GM18498 (cell line): ENCODE measurements around the gene OSGEP.

Experiments
- ATAC-seq: cut with Tn5 transposase; IDR thresholded peaks from one replicate; pipeline ENCODE4 v1.9.1; 2021; ENCODE audit warnings: mild to moderate bottlenecking, moderate library complexity; ENCODE audit not compliant: unreplicated experiment

The OSGEP gene

DNA sequence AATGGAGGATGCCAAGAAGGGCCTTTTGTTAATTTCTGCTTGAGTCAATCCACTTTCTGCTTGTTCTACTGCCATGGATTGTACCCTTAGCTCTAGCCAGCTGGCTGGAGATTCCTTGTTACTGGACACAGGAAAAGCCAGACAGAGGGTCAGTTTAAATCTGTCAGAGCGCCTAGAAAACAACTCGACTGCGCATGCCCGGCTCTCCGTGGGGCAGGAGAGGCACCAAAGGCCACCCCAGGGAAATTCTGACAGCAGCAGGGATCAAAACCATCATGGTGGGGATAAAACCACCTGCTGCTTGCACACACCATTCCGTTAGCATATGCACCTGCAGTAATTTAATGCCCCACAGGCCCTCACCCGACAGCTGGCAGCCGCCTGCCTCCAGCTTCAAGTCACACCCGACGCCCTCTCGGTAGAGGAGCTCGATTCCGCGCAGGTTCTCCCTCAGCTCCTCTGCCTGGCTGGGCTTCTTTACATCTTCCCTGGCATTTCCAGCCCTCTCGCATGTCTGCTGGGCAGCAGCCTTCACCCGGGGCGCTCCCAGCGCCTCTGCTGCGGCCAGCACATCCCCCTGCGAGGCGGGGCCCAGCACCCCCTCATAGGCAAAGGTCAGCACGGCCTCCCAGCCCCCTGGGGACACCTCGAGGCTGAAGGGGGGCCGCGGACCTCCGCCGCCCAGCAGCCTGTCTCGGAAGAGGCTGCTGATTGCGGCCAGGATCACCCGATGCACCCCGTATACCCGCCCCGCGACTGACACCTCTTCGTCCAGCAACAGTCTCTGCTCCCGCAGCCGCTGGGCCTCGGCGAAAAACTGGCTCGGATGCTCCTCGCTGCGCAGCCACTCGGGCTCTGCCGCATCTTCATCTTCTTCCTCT lies 19.7 kb downstream of the OSGEP start:
- no peak for ATAC-seq

DNA sequence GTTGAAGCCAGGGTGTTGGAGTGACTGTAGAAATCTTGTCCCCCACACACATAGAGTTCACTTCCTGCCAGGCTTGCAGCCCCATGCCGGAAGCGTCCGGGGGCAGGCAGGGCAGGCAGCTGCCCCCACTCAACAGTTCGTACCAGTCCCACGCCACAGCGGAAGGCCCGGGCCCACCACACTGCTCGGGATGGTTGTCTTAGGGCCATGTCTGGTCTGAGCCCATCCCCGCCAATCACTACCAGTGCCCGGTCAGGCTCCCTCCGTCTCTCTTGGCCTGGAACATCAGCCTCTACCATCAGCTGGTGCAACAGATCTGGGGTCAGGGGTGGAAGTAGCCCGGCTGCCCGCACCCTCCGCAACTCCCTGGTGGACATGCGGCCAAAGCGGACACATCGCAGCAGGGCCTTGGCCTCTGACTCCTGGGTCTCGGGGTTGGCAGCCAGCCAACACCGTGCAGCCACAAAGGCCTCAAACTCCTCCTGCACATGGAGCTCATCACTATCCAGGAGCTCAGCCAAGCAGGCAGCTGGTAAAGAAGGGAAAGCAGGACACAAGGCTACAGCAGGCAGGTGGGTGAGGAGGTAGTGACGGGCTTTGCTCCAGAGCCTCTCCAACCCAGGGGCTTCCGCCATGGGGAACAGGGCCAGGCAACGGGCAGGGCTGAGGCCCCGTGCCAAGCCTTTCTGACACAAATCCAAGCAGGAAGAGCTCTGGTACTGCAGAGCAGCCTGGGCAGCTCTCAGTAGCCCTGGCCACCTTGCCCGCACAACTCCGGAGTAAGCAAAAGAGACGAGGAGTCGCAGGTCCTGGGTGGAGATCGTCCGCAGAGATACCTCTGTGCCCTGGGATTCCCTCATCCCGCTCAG lies 24.6 kb downstream of the OSGEP start:
- ATAC-seq = no peak

DNA sequence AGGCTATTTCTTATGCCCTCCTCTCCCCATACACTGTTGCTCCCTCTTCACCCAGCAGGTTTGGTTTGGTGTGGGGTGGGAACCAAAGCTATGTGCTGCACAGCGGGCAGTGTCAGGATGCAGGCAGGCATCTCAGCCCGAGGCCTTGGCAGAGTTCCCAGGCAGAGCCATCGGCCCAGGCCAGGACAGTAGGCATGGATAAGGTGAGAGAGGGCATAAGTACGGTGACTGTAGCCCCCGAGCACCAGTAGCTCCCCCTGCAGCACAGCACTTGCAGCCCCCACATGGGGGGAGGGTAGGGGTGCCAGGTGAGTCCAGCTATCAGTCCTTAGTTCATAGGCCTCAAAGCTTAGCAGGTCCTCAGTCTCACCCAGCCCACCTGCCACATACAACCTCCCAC lies 25.8 kb downstream of the OSGEP start:
- no peak for ATAC-seq

DNA sequence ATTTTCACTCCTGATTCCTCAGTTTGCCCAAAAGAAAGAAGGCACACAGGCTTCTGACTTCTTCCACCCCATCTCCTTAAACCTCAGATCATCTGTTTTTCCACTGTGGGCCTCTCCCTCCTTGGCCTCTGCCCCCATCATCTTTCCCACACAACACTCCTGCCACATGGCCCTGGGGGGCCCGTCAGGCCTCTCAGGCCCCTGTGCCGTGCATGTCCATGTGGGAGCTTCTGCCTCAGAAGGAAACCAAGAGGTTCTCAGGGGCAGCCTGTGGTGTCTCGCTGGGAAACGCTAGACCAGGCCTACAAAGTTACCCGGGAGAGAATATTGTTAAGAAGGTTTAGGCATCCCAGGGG lies 26.6 kb downstream of the OSGEP start:
- ATAC-seq = peak; percentile 48

DNA sequence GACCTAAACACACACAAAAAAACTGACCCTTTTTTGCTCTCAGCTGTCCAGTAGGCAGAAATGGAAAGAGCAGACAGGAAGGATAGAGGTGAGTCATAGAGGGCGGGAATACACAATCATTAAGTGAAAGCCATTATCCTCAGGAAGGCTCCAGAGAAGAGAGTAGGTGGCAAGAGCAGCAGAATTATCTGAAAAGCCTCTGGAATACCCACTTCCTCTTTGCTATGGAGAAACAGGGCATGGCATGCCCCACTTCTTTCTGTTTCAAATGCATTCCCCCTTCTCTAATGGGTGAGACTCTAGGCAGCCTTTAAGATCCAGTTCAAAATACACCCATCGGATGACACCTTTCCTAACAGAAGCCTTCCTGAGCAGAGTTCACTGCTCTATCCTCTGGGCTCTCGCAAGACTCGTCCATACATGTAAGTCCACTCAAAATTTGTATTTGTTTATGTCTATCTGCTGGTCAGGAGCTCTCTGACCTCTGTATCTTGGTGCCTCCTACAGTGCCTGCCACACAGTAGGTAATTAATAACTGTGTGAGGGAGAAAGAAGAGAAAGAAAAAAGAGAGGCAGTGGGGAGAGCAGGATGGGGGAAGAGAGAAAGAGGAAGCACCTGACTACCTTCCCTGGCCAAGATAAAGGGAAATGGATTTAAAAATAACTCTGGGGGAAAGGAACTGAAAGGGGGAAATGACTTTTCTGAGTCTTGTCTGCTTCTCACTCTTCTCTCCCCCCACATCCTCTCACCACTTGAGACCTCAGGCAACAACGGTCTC lies 27.2 kb downstream of the OSGEP start:
- ATAC-seq = peak; percentile 73

DNA sequence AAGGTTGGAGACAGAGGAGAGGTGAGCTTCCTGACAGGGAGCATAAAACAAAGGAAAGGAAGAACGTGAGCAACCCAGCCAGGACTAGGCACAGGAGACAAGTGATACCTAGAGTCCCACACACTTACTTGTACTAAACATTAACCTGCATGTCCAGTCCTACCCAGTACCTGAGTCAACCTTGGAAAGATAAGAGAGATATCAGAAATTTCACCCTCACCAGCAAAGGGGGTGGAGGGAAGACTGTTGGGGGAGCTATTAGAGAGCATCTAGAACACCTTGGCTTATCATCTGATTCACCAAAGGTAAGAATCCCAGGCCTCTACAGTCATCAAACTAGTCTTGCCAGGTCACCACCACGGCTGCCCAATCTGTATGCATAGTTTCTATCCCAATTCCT lies 29.8 kb downstream of the OSGEP start:
- no peak for ATAC-seq

DNA sequence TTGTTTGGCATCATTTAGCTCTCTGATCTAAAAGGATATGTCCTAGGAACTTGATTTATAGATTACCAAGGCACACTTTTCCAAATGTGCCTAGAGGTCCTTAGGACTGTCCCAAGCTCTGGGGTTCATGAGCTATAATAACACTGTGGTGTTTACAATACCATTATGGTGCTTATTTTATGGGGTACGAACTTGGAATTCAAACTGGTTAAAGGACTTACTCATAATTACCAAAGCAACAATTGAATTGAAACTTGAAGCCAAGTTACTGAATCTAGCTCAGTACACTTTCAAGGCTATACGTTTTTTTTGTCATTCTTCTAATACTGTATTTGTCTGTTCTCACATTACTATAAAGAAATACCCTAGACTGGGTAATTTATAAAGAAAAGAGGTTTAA lies 31.7 kb downstream of the OSGEP start:
- no peak for ATAC-seq

DNA sequence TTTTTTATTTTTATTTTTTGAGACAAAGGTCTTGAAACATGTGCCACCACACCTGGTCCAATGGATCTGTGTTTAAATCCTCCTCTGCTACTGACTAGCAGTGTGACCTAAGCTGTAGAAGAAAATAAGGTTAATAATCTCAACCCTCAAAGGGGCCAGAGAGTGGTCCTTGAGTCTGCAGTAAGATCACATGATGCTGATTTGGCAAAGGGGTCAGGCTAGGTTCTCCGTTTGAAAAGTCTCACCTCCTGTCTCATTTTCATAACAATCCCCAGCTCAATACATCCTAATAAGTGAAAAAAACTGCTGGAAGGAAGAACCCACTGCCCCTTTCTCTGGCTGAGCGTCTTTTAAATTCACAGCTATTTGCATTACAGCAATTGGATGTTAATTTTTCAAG lies 33.3 kb downstream of the OSGEP start:
- ATAC-seq = no peak

DNA sequence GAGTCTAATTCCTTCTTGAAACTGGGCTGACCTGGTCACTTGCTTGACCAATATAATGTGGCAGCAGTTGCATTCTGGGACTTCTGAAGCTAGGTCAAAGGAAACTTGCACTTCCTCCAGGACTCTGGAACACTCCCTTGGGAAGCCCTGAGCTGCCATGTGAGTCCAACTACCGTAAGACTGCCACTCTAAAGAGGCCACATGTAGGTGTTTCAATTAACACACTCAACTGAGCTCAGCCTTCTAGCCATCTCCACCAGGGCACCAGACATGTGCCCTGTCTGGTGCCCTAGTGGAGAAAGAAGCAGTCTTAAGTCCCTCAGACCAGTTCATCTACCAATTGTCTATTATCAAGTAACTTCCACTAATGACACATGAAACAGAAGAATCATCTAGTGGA lies 35.2 kb downstream of the OSGEP start:
- ATAC-seq = no peak

DNA sequence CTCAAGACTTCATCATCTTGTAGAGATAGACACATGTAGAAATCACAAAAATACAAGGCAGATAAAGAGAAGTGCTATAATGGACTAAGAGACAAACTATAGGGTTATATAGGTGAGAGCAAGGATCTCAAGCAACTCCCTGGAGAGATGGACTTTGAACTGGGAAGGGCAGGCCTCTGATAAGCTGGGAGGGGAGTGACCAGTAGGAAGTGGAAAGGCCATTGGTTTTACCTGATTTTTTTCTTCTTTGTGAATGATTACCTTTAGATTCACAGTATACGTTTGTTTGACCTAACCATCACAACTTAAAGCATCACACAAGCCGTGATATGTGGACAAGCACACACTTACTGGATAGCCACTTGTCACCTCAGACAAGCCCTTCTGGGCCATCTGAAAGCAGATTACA lies 36.1 kb downstream of the OSGEP start:
- ATAC-seq = no peak

DNA sequence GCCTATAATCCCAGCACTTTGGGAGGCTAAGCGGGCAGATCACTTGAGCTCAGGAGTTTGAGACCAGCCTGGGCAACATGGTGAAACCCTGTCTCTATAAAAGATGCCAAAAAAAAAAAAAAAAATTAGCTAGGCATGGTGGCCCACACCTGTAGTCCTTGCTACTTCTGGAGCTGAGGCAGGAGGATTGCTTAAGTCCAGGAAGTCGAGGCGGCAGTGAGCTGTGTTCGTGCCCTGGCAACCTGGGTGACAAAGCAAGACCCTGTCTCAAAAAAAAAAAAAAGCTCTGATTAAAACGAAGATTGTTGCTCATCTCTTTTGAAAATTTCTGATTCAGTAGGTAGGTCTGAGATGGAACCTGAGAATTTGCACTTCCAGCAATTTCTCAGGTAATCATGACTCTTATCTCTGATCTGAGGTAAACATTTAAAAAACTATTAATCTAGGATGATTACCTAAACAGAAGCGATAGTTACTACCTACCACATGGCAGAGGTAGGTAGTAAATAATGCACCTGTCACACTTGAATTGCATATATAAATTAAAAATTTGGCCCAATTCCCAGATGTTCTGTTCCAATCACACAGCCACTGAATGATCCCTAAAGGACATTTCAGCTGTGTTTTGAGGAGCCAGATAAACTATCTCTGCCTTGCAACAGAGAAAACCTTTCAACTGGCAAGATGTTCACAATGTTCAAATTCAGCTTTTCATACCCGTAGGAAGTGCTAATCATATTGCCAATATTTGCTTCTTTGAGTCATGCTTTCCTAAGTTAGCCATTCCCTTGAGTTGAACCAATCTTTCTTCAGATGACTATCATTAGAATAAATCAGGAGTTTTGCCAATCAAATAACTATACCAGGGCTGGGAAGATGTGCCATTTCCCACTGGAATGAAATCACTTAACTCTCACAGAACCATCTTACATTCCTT lies 37.1 kb downstream of the OSGEP start:
- ATAC-seq = no peak

DNA sequence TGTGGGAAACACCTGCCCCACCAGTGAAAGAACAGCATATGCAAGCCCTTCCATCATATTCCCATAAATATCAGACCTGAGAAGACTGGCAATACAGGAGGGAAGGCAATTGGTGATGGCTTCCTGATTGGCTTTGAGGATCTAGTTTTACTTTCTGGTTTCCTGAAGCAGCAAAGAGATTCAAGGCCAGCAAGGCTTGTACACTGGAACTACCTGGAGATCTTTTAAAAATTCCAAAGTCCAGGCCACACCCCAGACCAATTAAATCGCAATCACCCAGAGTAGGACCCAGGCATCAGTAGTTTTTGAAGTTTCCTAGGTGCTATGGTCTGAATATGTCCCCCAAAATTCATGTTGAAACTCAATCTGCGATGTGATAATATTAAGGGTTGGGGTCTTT lies 38.4 kb downstream of the OSGEP start:
- ATAC-seq = no peak

DNA sequence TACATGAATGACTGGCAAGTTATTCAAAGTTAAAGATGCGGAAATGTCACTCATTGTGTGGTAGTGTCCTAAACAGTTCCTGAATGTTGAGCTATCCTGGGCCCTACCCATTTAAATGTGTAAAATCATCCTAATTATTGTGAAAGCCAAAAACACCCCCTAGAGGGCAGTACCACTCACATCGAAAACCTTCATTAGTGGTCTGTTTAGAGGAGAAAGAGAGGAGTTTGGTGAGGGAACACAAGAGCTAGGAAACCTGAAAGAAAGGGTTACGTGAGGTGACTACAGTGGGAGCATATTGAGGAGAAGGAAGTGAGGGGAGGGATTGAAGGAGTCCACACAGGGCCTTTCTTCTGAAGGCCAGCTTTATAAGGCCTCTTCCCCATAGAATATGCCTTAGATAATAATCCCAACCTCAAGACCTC lies 38.8 kb downstream of the OSGEP start:
- ATAC-seq = peak; percentile 42

DNA sequence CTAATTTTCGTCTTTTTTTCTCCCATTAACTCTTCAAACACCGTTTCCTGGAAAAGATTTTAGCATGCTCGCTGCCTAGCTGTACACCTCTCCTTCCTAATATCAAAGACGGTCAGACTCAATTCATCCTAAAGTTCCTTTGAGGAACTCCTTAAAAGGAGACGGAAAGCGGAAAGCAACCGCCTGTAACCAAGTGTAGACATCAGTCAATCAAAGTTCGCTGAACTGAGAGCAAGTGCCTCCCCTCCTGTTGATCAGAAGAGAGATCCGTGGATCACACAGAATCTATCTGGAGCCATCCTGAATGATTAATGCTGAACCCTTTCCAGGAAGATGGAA lies 40.9 kb downstream of the OSGEP start:
- peak; percentile 46 for ATAC-seq

DNA sequence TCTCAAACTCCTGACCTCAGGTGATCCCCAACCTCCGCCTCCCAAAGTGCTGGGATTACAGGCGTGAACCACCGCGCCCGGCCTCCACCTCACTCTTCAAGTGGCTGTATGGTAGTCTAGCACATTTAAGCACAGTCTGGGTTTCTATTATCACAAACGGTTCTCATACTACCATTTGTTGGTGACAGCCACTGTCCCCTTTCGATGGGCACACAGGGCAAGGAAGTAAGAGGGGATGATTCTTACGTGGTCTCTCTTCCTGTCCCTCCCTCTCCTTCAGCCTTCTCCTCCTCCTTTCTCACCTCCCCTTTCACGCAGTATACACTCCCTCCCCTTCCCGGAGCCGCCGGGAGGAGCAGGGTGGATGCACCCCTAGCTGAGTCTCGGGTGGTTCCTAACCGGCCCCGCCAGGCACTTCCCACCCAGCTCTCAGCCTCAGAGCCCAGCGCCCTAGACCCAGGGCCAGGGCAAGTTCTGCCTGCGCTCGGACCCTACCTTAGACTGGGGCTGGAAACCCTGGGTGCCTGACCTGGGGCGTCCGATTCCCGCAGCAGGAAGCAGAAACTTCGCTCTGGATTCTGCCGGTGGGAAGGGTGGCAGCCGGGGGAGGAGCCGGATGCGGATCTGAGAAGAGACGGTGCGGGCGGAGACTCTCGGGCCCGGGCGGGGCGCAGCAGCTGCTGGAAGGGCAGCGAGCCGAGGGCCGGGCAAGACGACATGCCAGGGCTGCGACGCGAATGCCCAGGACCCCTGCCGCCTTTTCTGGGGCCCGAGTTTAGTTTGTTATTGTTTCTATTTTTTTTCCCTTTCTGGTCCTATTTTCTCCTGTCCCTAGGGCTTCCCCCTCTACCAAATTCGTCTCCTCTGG lies 41.5 kb downstream of the OSGEP start, which contains the start of gene TEP1:
TSS of gene TEP1 (minus strand) at position 626 of the 868 bp plus-strand sequence. CDS start 5,062 bp downstream, outside the sequence.
- ATAC-seq = peak; percentile 73

DNA sequence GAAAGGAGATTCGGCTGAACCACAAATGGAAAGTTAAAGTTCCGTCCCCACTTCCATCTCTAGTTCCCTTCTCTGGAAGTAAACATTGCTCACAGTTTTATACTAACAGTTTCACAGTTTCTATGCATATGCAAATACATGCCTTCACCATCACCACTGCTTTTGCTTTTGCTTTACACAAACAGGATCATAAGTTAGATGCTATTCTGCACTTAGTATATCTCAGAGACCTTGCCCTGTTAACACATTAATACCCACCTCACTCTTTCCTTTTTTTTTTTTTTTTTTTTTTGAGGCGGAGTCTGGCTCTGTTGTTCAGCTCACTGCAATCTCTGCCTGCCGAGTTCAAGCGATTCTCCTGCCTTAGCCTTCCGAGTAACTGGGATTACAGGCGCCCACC lies 42.2 kb downstream of the OSGEP start:
- ATAC-seq = peak; percentile 71

DNA sequence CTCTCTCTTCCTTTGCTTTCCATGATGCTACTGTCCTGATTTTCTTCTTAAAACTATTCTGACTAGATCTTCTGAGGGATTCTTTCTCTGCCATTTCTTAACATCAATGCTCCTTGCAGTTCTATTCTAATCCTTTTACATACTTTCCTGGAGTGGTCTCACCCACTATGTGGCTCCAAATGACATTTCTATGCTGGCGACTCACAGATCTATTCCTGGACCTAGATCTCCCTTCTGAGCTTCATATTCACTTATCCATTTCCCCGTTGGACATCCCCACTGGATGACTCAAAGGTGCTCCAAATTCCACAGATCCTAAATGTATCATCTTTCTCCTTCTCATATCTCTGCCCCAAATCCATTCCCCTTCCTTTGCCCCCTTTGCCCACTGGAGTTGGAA lies 45.4 kb downstream of the OSGEP start:
- no peak for ATAC-seq

DNA sequence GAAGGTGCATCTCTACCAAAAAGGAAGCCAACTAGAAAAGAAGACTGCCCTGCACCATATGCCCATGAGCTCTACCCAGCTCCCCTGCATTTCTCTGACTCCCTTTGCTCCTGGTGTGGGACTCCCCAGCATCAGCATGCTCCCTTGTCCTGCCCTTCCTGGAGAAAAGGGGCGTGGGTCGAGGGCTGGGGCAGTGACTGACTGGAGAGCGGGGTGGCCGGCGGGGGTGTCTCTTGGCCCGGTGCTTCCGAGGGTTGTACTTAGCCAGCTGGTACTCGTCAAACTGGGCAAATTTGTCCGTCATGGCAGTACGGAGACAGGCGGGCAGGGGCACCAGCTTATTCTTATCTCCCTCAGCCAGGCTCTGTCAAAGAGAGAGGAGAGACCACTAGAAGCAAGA lies 51.1 kb downstream of the OSGEP start:
- no peak for ATAC-seq

DNA sequence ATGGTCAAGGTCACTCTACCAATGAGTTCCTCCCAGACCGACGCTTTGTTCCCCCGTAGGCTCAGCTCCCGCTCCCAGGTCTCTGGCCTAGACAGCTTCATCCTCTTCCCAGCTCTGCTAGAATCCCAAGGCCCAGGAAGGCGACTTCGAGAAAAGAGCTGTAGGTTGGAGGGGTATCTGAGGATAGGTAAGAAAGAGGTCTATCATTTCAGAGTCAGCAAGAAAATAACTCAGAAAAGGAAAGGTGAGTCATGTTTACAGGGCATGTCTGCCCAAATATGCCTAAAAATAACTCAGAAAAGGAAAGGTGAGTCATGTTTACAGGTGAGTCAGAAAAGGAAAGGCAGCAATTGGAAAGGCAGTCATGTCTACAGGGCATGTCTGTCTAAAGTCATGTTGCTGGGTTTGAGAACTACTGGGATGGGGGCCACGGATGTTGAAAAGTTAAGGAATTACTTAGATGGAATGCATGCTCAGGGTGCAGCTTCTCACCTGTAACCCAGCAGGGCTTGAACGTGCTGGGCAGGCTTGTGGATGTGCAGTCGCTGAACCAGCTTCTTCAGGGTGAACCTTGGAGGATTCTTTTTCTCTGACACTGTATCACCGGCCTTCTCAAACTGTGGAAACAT lies 53.5 kb downstream of the OSGEP start:
- no peak for ATAC-seq
